Mucosa of rectum (tissue), 2 donors: Measurements from ENCODE around the gene METTL22.

Experiments
- H3K27ac ChIP-seq, 2 donors: one replicate each; pipeline ENCODE4 v1.7.0; 2013; ENCODE audit warnings: inconsistent platforms in 2 of 2, low read depth in 2 of 2, low read length in 2 of 2
- H3K27me3 ChIP-seq, 2 donors: one replicate each; pipeline ENCODE4 v1.7.0; 2013; ENCODE audit warnings: low read length in 2 of 2; ENCODE audit not compliant: control insufficient read depth in 2 of 2, insufficient read depth in 2 of 2
- H3K36me3 ChIP-seq, 2 donors: one replicate each; pipeline ENCODE4 v1.7.0; 2013; ENCODE audit warnings: low read length in 2 of 2; ENCODE audit not compliant: control insufficient read depth in 2 of 2, insufficient read depth in 2 of 2
- H3K4me1 ChIP-seq, 2 donors: one replicate each; pipeline ENCODE4 v1.7.0; 2013; ENCODE audit warnings: low read length in 2 of 2, mild to moderate bottlenecking in 1 of 2; ENCODE audit not compliant: control insufficient read depth in 2 of 2, insufficient read depth in 2 of 2
- H3K4me3 ChIP-seq, 2 donors: one replicate each; pipeline ENCODE4 v1.7.0; 2013; ENCODE audit warnings: low read length in 2 of 2
- H3K9ac ChIP-seq, 2 donors: one replicate each; pipeline ENCODE4 v1.7.0; 2013; ENCODE audit warnings: low read length in 2 of 2, low read depth in 1 of 2, mild to moderate bottlenecking in 1 of 2
- H3K9me3 ChIP-seq, 2 donors: one replicate each; pipeline ENCODE4 v1.7.0; 2013; ENCODE audit warnings: low read length in 2 of 2; ENCODE audit not compliant: control insufficient read depth in 2 of 2
- donor health status: healthy.
- donor health status: Normal muscosa, but diverticular disease.

Gene METTL22

GRCh38 chr16:8631818-8632465, 10.4 kb downstream of the METTL22 start:
- no peaks in the 10 kb centered on the region for H3K4me1 ChIP-seq
- no peak overlapping the region for H3K9ac ChIP-seq
- H3K9me3 ChIP-seq, result no peaks in the 10 kb centered on the region
- no peaks in the 10 kb centered on the region for H3K27me3 ChIP-seq
- H3K27ac ChIP-seq, result peak overlapping the region in 1 of 2 donors; percentile 58
- H3K36me3 ChIP-seq, result peaks cover 71 to 75% of the 10 kb centered on the region in 2 donors
- no peak overlapping the region for H3K4me3 ChIP-seq

GRCh38 chr16:8632675-8633182, 11.2 kb downstream of the METTL22 start:
- Histone ChIP-seq H3K27me3 (no peaks in the 10 kb centered on the region), H3K4me1 (no peaks in the 10 kb centered on the region), H3K9ac (no peak overlapping the region), H3K27ac (peak overlapping the region; percentile 28 to 58), H3K36me3 (peaks cover 69 to 77% of the 10 kb centered on the region in 2 donors), H3K4me3 (no peak overlapping the region), H3K9me3 (no peaks in the 10 kb centered on the region)

GRCh38 chr16:8634991-8635736, 13.7 kb downstream of the METTL22 start:
- peaks cover 60 to 74% of the 10 kb centered on the region in 2 donors for H3K36me3 ChIP-seq

GRCh38 chr16:8639694-8640093, 18.2 kb downstream of the METTL22 start:
- Histone ChIP-seq H3K27ac (no peak overlapping the region), H3K27me3 (no peaks in the 10 kb centered on the region), H3K9ac (no peak overlapping the region), H3K4me1 (no peaks in the 10 kb centered on the region), H3K9me3 (no peaks in the 10 kb centered on the region), H3K4me3 (no peak overlapping the region), H3K36me3 (peaks cover 64 to 81% of the 10 kb centered on the region in 2 donors)

More at GRCh38 chr16:8634991-8635736, 13.7 kb downstream of the METTL22 start:
- Histone ChIP-seq H3K9ac (no peak overlapping the region), H3K4me3 (no peak overlapping the region), H3K27me3 (no peaks in the 10 kb centered on the region), H3K4me1 (no peaks in the 10 kb centered on the region), H3K27ac (no peak overlapping the region), H3K9me3 (no peaks in the 10 kb centered on the region)

- H3K27ac ChIP-seq, result no peak overlapping the region
- H3K4me3 ChIP-seq, result no peak overlapping the region
- peaks cover 63 to 82% of the 10 kb centered on the region in 2 donors for H3K36me3 ChIP-seq
- no peak overlapping the region for H3K9ac ChIP-seq
- no peaks in the 10 kb centered on the region for H3K27me3 ChIP-seq
- no peaks in the 10 kb centered on the region for H3K9me3 ChIP-seq
- H3K4me1 ChIP-seq, result no peaks in the 10 kb centered on the region
These were observed 20.2 kb downstream of the METTL22 start for GRCh38 chr16:8641671-8642070.

GRCh38 chr16:8642146-8642545, 20.6 kb downstream of the METTL22 start:
- H3K27ac ChIP-seq, result no peak overlapping the region
- H3K9ac ChIP-seq, result no peak overlapping the region
- H3K4me1 ChIP-seq, result no peaks in the 10 kb centered on the region

GRCh38 chr16:8644211-8645140, 23.0 kb downstream of the METTL22 start:
- Histone ChIP-seq H3K27ac (peak overlapping the region in 1 of 2 donors; percentile 40), H3K36me3 (peaks cover 61 to 71% of the 10 kb centered on the region in 2 donors), H3K27me3 (no peaks in the 10 kb centered on the region), H3K9me3 (no peaks in the 10 kb centered on the region), H3K4me1 (no peaks in the 10 kb centered on the region), H3K4me3 (no peak overlapping the region), H3K9ac (no peak overlapping the region)

More at GRCh38 chr16:8642146-8642545, 20.6 kb downstream of the METTL22 start:
- H3K9me3 ChIP-seq, result no peaks in the 10 kb centered on the region
- H3K4me3 ChIP-seq, result no peak overlapping the region
- peaks cover 63 to 82% of the 10 kb centered on the region in 2 donors for H3K36me3 ChIP-seq
- H3K27me3 ChIP-seq, result no peaks in the 10 kb centered on the region

- H3K27me3 ChIP-seq, result no peaks in the 10 kb centered on the region
- no peak overlapping the region for H3K4me3 ChIP-seq
- no peak overlapping the region for H3K9ac ChIP-seq
- H3K4me1 ChIP-seq, result no peaks in the 10 kb centered on the region
- no peaks in the 10 kb centered on the region for H3K9me3 ChIP-seq
- peaks cover 54 to 65% of the 10 kb centered on the region in 2 donors for H3K36me3 ChIP-seq
- no peak overlapping the region for H3K27ac ChIP-seq
These were observed 23.6 kb downstream of the METTL22 start for GRCh38 chr16:8645141-8645521.

GRCh38 chr16:8645831-8646230, 24.3 kb downstream of the METTL22 start:
- no peaks in the 10 kb centered on the region for H3K4me1 ChIP-seq
- no peak overlapping the region for H3K9ac ChIP-seq
- H3K27me3 ChIP-seq, result no peaks in the 10 kb centered on the region
- H3K4me3 ChIP-seq, result no peak overlapping the region
- peaks cover 53 to 64% of the 10 kb centered on the region in 2 donors for H3K36me3 ChIP-seq
- no peaks in the 10 kb centered on the region for H3K9me3 ChIP-seq
- H3K27ac ChIP-seq, result no peak overlapping the region
